ENCODE measurements around the gene PLK2.

The PLK2 gene

DNA sequence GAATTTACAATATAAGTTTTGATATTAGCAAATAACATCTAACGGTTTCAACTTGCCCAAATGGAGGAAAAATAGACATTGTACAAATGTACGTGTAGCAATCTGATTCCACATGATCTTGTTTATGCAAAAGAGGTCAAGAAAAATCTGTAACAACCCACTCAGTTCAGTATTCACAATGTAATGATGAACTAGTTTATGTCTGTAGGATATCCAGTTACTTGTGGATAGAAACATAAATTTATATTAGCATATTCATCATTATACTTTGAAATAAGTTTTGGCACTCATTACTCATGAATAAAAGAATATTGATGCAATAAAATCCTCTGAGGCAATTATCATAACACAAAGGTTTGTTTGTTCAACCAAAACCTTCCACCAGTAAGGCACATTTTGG is 28.1 kb downstream of the PLK2 start:
- in situ Hi-C loops (cut with MboI; ENCODE audit: low sequenced_read_pairs, unreplicated experiment): no loop called here
- TF ChIP-seq, protein P1, sequence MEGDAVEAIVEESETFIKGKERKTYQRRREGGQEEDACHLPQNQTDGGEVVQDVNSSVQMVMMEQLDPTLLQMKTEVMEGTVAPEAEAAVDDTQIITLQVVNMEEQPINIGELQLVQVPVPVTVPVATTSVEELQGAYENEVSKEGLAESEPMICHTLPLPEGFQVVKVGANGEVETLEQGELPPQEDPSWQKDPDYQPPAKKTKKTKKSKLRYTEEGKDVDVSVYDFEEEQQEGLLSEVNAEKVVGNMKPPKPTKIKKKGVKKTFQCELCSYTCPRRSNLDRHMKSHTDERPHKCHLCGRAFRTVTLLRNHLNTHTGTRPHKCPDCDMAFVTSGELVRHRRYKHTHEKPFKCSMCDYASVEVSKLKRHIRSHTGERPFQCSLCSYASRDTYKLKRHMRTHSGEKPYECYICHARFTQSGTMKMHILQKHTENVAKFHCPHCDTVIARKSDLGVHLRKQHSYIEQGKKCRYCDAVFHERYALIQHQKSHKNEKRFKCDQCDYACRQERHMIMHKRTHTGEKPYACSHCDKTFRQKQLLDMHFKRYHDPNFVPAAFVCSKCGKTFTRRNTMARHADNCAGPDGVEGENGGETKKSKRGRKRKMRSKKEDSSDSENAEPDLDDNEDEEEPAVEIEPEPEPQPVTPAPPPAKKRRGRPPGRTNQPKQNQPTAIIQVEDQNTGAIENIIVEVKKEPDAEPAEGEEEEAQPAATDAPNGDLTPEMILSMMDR (IDR thresholded peaks at IDR 0.05; ENCODE audit: borderline replicate concordance, control extremely low read depth, extremely low read depth, insufficient read depth, missing control alignments): no peak
- no peak for DNase-seq (ENCODE audit: low spot score)

DNA sequence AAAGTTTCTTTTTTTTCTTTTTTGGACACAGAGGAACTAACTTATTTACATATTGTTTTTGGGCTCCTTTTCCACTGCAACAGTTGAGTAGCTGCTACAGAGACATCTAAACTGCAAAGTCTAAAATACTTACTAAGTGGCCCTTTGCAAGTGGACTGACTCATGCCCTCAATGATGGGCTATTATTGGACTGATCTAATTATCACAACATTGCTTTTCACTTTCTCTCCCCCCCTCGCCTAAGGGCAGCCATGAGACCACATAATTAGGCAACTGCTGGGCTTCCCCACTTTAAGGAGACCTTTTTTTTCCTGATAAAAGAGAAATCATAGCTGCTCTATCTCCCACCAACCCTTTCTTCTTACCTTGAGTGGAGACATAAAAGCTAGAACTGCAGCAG is 47.0 kb downstream of the PLK2 start:
- DNase-seq (ENCODE audit: low spot score): no peak
- in situ Hi-C loops (cut with MboI; ENCODE audit: low sequenced_read_pairs, unreplicated experiment): no loop called here
- TF ChIP-seq, protein P1 (IDR thresholded peaks at IDR 0.05; ENCODE audit: borderline replicate concordance, control extremely low read depth, extremely low read depth, insufficient read depth, missing control alignments): no peak

DNA sequence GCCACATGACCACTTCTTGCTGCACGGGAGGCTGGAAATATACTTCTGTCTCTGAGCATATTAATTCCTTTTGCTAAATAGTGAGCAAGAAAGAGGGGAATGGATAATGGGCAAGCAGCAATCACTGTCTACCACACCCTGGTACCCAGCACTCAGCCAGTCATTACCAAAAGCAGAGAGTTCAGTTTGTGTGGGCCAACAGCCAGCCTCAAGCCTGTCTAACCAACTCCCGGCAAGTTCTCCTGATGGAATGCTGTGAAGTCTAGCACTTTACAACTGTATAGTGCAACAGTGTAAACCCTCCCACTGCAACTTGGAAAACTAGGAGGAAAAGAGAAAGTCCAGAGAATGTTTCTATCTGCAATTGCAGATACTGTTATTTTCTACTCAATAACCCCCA is 47.8 kb downstream of the PLK2 start:
- in situ Hi-C loops (cut with MboI; ENCODE audit: low sequenced_read_pairs, unreplicated experiment): no loop called here
- no peak for DNase-seq (ENCODE audit: low spot score)
- TF ChIP-seq, protein P1 (IDR thresholded peaks at IDR 0.05; ENCODE audit: borderline replicate concordance, control extremely low read depth, extremely low read depth, insufficient read depth, missing control alignments): no peak

DNA sequence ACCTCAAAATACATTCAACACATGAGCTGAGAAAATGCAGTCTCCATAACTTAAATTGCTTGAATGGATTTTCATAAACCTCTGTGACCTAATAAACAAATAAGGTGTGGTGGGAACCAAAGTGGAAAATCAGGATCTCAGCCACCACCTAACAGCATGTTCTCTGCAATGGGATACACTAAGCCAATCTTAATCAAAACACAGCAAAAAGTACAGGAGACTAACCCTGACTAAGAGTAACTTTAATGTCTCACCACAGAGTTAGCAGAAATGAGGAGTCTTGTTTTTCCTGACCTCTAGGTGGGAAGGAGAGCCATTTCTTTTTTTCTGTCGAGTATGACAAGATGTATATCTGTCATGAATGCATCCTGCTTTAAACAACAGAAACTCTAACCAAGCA is 48.5 kb downstream of the PLK2 start:
- DNase-seq (ENCODE audit: low spot score): no peak
- TF ChIP-seq, protein P1 (IDR thresholded peaks at IDR 0.05; ENCODE audit: borderline replicate concordance, control extremely low read depth, extremely low read depth, insufficient read depth, missing control alignments): no peak
- in situ Hi-C loops (cut with MboI; ENCODE audit: low sequenced_read_pairs, unreplicated experiment): no loop called here

DNA sequence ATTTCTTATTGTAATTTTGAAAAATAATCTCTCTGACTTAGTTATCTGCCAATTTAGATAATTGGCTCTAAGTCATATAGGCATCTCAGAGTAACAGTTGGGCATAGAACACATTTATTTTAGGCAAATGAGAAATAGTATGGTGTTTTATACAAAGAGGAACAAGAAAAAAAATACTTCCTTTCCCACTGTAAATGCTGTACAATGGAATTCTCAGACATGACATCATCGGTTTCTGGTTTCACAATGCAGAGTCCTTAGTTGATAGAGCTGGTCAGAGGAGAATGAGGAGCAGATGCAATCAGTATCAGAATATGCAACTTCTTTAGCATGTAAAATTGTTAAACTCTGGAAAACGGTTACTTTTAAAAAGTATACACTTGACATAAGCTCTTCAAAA is 49.4 kb downstream of the PLK2 start:
- in situ Hi-C loops (cut with MboI; ENCODE audit: low sequenced_read_pairs, unreplicated experiment): no loop called here
- TF ChIP-seq, protein P1 (IDR thresholded peaks at IDR 0.05; ENCODE audit: borderline replicate concordance, control extremely low read depth, extremely low read depth, insufficient read depth, missing control alignments): no peak

DNA sequence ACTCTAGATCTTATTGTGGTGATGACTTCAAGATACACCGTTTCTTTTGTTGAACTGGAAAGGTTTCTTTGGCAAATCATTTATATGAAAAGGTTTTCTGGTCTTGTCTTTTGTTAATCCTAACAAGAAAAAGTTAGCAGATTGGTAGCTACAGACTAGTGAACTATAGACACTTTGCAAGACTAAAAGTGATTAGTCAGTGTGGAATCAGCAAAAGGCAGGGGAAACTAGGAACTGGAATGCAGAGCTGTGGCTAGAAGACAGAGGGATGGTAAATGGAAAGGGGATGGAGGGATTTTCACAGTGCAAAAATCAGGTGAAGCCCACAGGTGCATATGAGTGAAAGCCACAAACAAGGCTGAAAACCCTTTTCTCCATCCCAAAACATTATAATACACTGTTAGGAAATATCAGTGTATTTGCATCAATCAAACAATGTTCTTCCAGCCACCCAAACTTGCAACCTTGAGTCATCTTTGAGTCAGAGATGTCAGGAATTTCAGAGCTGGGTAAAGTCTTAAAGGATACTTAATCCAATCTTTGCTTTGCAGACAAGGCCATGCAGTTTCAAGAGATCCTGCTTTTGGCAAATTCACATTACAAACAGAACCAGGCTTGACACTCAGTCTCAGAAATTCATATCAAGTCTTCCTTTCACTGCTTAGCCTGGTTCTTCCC is 52.7 kb downstream of the PLK2 start:
- in situ Hi-C loops (cut with MboI; ENCODE audit: low sequenced_read_pairs, unreplicated experiment): no loop called here
- TF ChIP-seq, protein P1 (IDR thresholded peaks at IDR 0.05; ENCODE audit: borderline replicate concordance, control extremely low read depth, extremely low read depth, insufficient read depth, missing control alignments): no peak
- DNase-seq (ENCODE audit: low spot score): no peak

More for the DNA sequence above, 49.4 kb downstream of the PLK2 start:
- DNase-seq (ENCODE audit: low spot score): no peak
